Measurements from ENCODE around the gene KRT75.

The KRT75 gene

DNA sequence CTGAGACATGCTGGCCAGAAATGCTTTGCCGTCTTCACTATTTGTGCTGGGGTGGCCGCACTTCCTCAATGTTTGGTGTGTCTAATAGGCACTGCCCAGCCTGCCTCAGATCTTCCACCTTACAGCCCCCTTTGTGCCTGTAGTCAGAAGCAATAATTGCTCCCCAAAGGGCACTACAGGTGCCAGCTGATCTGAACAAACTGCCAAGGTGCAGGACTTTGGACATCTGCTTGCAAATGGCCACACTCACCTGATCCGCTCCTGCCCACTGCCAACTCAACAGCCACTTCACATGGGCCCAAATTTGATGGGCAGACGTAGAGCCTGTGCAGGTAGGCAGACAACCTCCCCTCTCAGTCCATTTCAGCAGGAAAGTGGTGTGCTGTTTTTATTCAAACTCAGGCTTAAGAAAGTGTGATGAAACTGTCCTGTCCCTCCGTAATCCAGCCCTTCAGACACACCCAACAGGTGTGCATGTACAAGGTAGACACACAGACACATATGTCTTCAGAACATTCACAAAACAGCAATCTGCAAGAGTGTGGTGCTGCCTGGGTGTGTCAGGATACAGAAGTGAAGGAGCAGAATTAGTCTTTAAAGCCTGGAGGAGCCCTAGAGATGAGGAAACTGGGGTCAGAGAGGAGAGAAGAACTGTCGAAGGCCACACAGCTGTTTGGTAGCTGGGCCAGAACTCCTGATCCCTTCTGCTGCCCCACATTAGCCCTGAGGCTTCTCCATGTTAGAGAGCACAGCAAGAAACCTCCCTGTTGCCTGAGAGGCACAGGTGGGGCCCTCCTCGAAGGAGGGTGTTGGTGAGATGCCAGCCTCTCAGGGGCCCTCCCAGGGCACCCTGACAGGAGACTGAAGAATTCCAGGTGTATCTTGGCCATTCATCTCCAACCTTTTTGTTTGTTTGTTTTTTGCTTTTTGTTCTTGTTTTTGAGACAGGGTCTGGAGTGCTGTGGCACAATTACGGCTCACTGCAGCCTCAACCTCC is 4.4 kb upstream of the KRT75 start:
- TF ChIP-seq, protein P1, sequence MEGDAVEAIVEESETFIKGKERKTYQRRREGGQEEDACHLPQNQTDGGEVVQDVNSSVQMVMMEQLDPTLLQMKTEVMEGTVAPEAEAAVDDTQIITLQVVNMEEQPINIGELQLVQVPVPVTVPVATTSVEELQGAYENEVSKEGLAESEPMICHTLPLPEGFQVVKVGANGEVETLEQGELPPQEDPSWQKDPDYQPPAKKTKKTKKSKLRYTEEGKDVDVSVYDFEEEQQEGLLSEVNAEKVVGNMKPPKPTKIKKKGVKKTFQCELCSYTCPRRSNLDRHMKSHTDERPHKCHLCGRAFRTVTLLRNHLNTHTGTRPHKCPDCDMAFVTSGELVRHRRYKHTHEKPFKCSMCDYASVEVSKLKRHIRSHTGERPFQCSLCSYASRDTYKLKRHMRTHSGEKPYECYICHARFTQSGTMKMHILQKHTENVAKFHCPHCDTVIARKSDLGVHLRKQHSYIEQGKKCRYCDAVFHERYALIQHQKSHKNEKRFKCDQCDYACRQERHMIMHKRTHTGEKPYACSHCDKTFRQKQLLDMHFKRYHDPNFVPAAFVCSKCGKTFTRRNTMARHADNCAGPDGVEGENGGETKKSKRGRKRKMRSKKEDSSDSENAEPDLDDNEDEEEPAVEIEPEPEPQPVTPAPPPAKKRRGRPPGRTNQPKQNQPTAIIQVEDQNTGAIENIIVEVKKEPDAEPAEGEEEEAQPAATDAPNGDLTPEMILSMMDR (IDR thresholded peaks at IDR 0.05; ENCODE audit: low read depth, low read length), result no peak
- Histone ChIP-seq H3K4me3 (ENCODE audit: low read depth, low read length) (no peak overlapping the region), H3K4me1 (no peaks in the 10 kb centered on the region), H3K9me3 (no peaks in the 10 kb centered on the region), H3K36me3 (no peaks in the 10 kb centered on the region), H3K27me3 (peaks cover 25% of the 10 kb centered on the region)
- DNase-seq, result no peak

DNA sequence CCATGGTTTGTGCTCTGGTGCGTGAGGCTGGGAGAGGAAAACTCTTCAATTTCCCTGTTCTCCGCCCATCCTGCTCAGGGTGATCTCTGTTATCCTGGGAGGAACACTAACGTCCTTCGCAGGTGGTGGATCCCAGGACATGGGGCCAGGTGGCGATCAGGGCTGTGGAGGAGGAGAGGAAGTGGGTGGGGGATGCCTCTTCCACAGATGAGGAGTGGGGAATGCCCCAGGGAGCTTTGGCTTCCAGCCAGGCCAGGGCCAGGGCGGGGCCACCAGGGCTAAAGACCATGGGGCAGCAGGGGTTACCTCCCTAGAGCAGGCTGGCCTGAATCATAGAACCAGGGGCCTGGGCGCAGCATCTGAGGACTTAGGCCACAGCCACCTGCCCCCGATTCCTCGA is 3.3 kb upstream of the KRT75 start:
- no peaks in the 10 kb centered on the region for H3K9me3 ChIP-seq
- peaks cover 21% of the 10 kb centered on the region for H3K27me3 ChIP-seq
- H3K36me3 ChIP-seq, result no peaks in the 10 kb centered on the region
- no peak overlapping the region for H3K4me3 ChIP-seq (ENCODE audit: low read depth, low read length)
- TF ChIP-seq, protein P1 (IDR thresholded peaks at IDR 0.05; ENCODE audit: low read depth, low read length), result no peak
- DNase-seq, result no peak
- no peaks in the 10 kb centered on the region for H3K4me1 ChIP-seq

DNA sequence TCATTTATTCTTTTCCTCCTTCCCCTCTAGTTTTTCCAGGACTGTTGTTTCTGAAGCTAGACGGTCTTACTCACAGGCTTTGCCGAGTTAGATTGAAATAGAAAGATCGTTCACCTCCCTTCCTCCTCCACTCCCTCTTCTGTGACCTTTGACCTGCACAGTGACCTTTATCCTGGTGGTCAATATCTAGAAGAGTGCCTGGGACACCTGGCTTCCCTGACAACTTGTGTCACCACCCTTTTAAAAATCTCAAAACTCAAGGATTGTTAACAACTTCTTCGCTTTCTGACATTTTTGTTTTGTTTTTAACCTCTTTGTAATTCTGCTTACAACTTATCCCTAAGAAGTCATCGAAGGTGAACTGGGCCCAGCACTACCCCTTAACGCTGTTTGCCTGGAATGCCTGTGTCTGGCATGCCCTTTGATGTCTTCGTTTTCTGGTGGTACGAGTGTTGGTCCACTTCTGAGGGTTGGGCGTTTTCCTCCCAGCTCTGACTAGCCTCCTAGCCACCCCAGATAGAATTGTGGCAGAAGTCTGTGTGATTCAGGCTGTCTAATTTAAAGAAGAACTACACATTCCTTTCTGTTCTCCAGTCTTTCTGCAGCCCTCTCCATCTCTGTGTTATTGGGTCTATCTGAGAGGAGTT is 2.8 kb upstream of the KRT75 start:
- Histone ChIP-seq H3K4me1 (no peaks in the 10 kb centered on the region), H3K9me3 (no peaks in the 10 kb centered on the region), H3K27me3 (peaks cover 21% of the 10 kb centered on the region), H3K36me3 (no peaks in the 10 kb centered on the region), H3K4me3 (ENCODE audit: low read depth, low read length) (no peak overlapping the region)
- DNase-seq, result no peak
- TF ChIP-seq, protein P1 (IDR thresholded peaks at IDR 0.05; ENCODE audit: low read depth, low read length), result no peak

DNA sequence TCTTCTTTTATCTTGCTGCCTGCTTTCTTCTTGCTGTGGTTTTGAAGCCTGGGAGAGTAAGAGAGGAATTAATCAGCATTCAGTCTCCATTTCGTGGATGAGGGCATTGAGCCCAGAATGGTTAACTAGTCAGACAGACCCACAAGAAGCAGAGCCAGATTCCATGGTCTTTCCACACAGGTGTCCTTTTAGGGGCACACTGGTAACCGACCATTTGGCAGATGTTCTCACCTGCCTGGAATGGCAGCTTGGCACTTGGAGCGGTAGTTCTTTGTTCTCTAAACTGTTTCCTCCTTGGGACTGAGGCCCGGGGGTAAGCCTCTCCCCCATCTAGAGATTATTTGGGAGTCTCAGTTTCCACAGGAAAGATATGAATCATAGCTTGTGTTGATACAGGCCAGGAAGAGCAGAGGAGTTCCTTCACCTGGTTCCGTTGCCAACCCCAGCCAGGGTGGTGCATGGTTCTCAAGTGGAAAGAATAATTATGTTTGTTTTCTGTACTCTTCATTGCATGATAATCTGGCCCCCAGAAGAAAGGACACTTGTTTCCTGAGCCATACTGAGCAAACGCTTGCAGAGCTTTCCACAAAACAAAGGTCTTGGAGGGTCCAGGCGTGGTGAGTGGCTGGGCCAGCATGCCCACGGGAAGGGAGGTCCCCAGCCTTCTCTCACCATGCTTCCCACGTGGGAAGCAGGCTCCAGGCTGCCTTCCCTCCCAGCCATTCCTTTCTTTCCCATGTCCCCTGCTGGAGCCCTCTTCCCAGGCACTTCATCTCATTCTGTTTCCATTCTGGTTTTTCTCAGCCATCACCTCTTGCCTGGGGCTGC is 2.0 kb upstream of the KRT75 start:
- H3K9me3 ChIP-seq, result no peaks in the 10 kb centered on the region

DNA sequence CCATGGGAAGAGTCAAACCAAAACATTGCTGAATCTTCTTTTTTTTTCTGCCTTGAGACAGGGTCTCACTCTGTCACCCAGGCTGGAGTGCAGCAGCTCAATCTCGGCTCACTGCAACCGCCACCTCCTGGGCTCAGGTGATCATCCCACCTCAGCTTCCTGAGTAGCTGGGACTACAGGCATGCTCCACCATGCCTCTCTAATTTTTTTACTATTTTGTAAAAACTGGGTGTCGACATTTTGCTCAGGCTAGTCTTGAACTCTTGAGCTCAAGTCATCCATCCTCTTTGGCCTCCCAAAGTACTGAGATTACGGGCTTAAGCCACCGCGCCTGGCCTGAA is 1.5 kb upstream of the KRT75 start:
- Histone ChIP-seq H3K4me3 (ENCODE audit: low read depth, low read length) (no peak overlapping the region), H3K4me1 (no peaks in the 10 kb centered on the region), H3K9me3 (no peaks in the 10 kb centered on the region), H3K27me3 (peaks cover 30% of the 10 kb centered on the region), H3K36me3 (no peaks in the 10 kb centered on the region)
- no peak for DNase-seq
- TF ChIP-seq, protein P1 (IDR thresholded peaks at IDR 0.05; ENCODE audit: low read depth, low read length), result no peak

More for the DNA sequence above, 2.0 kb upstream of the KRT75 start:
- Histone ChIP-seq H3K27me3 (peaks cover 26% of the 10 kb centered on the region), H3K4me3 (ENCODE audit: low read depth, low read length) (no peak overlapping the region), H3K36me3 (no peaks in the 10 kb centered on the region), H3K4me1 (no peaks in the 10 kb centered on the region)
- no peak for DNase-seq
- TF ChIP-seq, protein P1 (IDR thresholded peaks at IDR 0.05; ENCODE audit: low read depth, low read length), result no peak
